GM12875 (cell line): ENCODE measurements around the gene NKAIN2.
"Not testable (repeated sequence)": the region's sequence is repeated elsewhere in the genome, so short reads cannot be mapped to it uniquely, and the experiment has no call there.

Source experiments
- H3K4me3 ChIP-seq: one replicate; pipeline ENCODE4 v1.5.1; 2011; ENCODE audit warnings: low read depth, low read length, control low read depth
- TF ChIP-seq, protein P1 (sequence below): IDR thresholded peaks from 2 replicates; pipeline ENCODE4 v1.5.1; 2011; ENCODE audit warnings: low read depth, mild to moderate bottlenecking, control low read depth, inconsistent platforms, low read length, moderate library complexity, borderline replicate concordance; ENCODE audit not compliant: insufficient read depth

The NKAIN2 gene

DNA sequence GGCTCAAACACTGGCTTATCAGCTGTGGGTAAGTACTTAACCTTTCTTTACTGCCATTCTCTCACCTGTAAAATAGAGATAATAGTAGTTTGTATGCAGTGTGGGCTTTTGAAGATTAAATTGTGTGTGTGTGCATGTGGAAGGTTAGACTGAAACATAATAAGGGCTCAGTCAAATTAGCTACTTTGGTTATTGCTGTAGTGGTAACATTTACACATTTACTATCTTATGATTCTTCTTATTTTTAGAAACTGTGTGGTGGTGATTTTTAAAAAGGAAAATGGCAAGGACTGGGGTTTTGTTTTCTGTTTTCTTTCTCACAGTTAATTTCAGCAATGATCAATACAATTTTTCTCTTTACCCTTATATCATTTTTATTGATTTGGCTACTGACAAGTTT is 206.9 kb downstream of the NKAIN2 start:
- TF ChIP-seq, protein P1, sequence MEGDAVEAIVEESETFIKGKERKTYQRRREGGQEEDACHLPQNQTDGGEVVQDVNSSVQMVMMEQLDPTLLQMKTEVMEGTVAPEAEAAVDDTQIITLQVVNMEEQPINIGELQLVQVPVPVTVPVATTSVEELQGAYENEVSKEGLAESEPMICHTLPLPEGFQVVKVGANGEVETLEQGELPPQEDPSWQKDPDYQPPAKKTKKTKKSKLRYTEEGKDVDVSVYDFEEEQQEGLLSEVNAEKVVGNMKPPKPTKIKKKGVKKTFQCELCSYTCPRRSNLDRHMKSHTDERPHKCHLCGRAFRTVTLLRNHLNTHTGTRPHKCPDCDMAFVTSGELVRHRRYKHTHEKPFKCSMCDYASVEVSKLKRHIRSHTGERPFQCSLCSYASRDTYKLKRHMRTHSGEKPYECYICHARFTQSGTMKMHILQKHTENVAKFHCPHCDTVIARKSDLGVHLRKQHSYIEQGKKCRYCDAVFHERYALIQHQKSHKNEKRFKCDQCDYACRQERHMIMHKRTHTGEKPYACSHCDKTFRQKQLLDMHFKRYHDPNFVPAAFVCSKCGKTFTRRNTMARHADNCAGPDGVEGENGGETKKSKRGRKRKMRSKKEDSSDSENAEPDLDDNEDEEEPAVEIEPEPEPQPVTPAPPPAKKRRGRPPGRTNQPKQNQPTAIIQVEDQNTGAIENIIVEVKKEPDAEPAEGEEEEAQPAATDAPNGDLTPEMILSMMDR, result no peak
- no peak overlapping the region for H3K4me3 ChIP-seq

DNA sequence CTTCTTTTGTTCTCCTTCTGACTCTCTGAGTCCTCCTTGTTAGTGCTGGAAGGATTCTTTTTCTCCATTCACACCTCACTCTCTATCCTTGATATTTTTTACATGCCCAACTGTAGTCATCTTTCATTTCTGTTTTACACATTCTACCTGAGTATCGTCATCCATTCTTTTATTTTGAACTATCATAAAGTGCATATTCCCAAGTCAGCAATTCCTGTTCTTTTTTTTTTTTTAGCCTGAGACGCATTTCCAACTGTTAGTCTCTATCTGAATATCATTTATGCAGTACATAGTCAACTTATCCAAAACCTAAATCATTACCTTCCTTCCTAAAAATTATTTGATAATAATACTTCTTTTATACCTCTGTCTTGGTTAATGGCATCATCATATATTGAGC is 207.5 kb downstream of the NKAIN2 start:
- H3K4me3 ChIP-seq, result no peak overlapping the region
- TF ChIP-seq, protein P1, result no peak

DNA sequence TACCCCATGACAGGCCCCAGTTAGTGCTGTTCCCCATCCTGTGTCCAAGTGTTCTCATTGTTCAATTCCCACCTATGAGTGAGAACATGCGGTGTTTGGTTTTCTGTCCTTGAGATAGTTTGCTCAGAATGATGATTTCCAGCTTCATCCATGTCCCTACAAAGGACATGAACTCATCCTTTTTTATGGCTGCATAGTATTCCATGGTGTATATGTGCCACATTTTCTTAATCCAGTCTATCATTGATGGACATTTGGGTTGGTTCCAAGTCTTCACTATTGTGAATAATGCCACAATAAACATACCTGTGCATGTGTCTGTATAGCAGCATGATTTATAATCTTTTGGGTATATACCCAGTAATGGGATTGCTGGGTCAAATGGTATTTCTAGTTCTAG is 218.4 kb downstream of the NKAIN2 start:
- H3K4me3 ChIP-seq, result not testable (repeated sequence)

DNA sequence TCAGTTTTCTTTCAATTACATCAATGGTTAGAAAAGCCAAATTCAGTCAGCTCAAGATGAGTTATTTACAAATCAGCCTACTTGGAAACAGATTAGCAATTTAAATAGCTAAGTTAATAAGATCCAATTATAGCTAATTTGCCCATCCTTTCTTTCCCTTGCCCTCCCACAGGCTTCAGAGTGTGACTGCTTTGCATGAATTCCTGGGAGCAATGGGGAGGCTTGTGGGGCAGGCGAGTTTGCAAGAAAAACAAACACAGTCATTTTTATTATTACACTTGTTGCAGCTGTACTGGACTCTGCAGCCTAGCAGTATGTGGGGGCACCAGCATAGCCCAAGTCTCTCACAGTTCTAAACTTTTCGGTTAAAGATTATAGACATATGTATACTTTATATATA is 219.0 kb downstream of the NKAIN2 start:
- H3K4me3 ChIP-seq, result no peak overlapping the region
- TF ChIP-seq, protein P1, result no peak

DNA sequence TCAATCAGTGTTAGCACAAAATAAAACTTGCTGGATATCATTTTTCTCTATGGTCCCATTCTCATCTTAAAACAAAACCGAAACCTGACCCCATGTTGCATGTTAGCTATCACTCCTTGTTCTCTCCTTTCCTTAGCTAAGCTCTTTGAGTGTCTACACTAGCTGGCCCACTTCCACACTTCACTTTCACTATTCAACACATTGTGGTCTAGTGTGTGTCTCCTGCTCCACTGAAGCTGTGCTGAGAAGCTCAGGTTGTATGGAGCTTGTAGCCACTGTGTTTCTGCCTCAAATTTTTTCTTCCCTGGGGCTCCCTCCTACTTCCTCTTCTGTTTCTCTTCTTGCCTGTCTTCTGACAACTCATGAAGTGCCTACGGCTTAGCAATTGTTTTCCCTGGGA is 223.0 kb downstream of the NKAIN2 start:
- no peak overlapping the region for H3K4me3 ChIP-seq
- TF ChIP-seq, protein P1, result no peak

DNA sequence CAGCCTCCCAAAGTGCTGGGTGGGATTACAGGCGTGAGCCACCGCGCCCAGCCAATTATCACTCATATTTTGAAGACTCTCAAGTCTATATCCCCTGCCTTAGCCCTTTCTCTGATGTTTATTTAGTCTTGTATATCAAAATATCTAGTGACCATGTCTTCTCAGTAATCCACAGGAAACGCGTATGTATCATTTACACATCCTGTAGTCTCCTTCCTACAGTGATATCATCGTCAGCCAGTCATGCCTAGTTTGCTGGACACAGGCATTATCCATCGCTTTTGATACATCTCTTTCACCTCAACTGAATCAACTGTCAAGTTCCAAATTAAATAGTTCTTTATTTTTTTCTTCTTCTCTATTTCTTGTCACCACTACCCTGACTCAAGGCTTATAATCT is 223.7 kb downstream of the NKAIN2 start:
- H3K4me3 ChIP-seq, result no peak overlapping the region
- TF ChIP-seq, protein P1, result no peak

DNA sequence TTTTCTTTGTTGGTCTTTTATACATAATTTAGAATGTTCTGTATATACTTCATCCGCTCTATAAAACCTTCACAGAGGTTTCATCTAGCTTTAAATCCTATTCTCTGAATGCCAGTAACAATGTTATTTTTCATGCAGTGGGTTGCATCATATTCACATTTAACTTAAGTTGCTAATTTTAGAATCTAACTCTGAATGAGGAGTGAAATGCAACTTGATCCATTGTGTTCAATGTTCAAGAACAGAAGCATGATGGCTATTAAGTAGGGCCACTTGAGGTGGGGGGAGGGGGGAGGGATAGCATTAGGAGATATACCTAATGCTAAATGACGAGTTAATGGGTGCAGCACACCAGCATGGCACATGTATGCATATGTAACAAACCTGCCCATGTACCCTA is 224.5 kb downstream of the NKAIN2 start:
- TF ChIP-seq, protein P1, result no peak
- H3K4me3 ChIP-seq, result no peak overlapping the region

DNA sequence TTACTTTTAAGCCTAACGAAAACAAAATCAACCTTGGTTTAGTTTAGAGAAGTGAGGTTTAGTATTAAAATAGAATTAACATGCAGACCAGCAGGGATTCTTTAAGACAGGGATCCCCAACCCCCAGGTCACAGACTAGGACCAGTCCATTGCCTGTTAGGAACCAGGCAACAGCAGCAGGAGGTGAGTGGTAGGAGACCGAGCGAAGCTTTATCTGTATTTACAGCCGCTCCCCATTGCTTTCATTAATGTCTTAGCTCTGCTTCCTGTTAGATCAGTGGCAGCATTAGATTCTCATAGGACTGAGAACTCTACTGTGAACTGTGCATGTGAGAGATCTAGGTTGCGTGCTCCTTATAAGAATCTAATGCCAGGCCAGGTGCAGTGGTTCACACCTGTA is 225.9 kb downstream of the NKAIN2 start:
- H3K4me3 ChIP-seq, result no peak overlapping the region
- TF ChIP-seq, protein P1, result no peak
